ENCODE data around the gene COL6A1.

COL6A1 gene

GRCh38 chr21:45998276-45998701 lies 16.7 kb downstream of the COL6A1 start:
- Histone ChIP-seq H3K36me3 (no peaks in the 10 kb centered on the region), H3K27me3 (no peaks in the 10 kb centered on the region), H3K9me3 (no peaks in the 10 kb centered on the region), H3K4me3 (ENCODE audit: low read depth, low read length) (no peak overlapping the region), H3K4me1 (no peaks in the 10 kb centered on the region; the same call in 1 of the 2 replicates)
- no peak for TF ChIP-seq CTCF (IDR thresholded peaks at IDR 0.05; ENCODE audit: low read depth, low read length)
- no peak for DNase-seq

- DNase-seq, result peak; percentile 6
- TF ChIP-seq CTCF (IDR thresholded peaks at IDR 0.05; ENCODE audit: low read depth, low read length), result no peak
- Histone ChIP-seq H3K4me3 (ENCODE audit: low read depth, low read length) (no peak overlapping the region), H3K36me3 (no peaks in the 10 kb centered on the region), H3K4me1 (no peaks in the 10 kb centered on the region; the same call in 1 of the 2 replicates), H3K27me3 (no peaks in the 10 kb centered on the region), H3K9me3 (no peaks in the 10 kb centered on the region)
Measured at GRCh38 chr21:45998871-45999580, 17.5 kb downstream of the COL6A1 start.

GRCh38 chr21:45999581-46000181 lies 18.1 kb downstream of the COL6A1 start:
- Histone ChIP-seq H3K36me3 (no peaks in the 10 kb centered on the region), H3K9me3 (no peaks in the 10 kb centered on the region), H3K27me3 (no peaks in the 10 kb centered on the region), H3K4me1 (no peaks in the 10 kb centered on the region; the same call in 1 of the 2 replicates), H3K4me3 (ENCODE audit: low read depth, low read length) (no peak overlapping the region)
- no peak for DNase-seq
- no peak for TF ChIP-seq CTCF (IDR thresholded peaks at IDR 0.05; ENCODE audit: low read depth, low read length)

- H3K27me3 ChIP-seq, result no peaks in the 10 kb centered on the region
- no peak overlapping the region for H3K4me3 ChIP-seq (ENCODE audit: low read depth, low read length)
- no peaks in the 10 kb centered on the region for H3K9me3 ChIP-seq
- TF ChIP-seq CTCF (IDR thresholded peaks at IDR 0.05; ENCODE audit: low read depth, low read length), result no peak
- no peaks in the 10 kb centered on the region for H3K4me1 ChIP-seq
- DNase-seq, result no peak
- H3K36me3 ChIP-seq, result no peaks in the 10 kb centered on the region
Measured at GRCh38 chr21:46000182-46000730, 18.7 kb downstream of the COL6A1 start.

GRCh38 chr21:46000731-46001641 lies 19.4 kb downstream of the COL6A1 start:
- Histone ChIP-seq H3K27me3 (no peaks in the 10 kb centered on the region), H3K36me3 (no peaks in the 10 kb centered on the region), H3K4me3 (ENCODE audit: low read depth, low read length) (no peak overlapping the region), H3K4me1 (no peaks in the 10 kb centered on the region), H3K9me3 (no peaks in the 10 kb centered on the region)
- no peak for DNase-seq
- TF ChIP-seq CTCF (IDR thresholded peaks at IDR 0.05; ENCODE audit: low read depth, low read length), result no peak
